Left renal cortex interstitium (tissue), 4 donors: Measurements from ENCODE around the gene GOLGA8B. TPM values are rescaled to one million over a fixed set of nuclear protein-coding genes. Genes with fewer than 3 reads are reported as not detected.
"Not testable (repeated sequence)": the region's sequence is repeated elsewhere in the genome, so short reads cannot be mapped to it uniquely, and the experiment has no call there.

Source experiments
- DNase-seq, 4 donors: peaks; one replicate each; pipeline ENCODE4 v3.0.0-alpha.2; 2013; ENCODE audit warnings: low read depth in 4 of 4, low spot score in 2 of 4, missing footprints in 1 of 4
- polyA plus RNA-seq, 4 donors: library from polyadenylated mRNA; unstranded; fragments of 120-200 nt; gene quantifications; one replicate each; pipeline ENCODE4 v1.2.1, GENCODE V29; 2013; ENCODE audit not compliant: insufficient read length in 4 of 4

Gene GOLGA8B
- polyA plus RNA-seq, 4 donors: 38.6 to 172 (median 97.3) TPM

DNA sequence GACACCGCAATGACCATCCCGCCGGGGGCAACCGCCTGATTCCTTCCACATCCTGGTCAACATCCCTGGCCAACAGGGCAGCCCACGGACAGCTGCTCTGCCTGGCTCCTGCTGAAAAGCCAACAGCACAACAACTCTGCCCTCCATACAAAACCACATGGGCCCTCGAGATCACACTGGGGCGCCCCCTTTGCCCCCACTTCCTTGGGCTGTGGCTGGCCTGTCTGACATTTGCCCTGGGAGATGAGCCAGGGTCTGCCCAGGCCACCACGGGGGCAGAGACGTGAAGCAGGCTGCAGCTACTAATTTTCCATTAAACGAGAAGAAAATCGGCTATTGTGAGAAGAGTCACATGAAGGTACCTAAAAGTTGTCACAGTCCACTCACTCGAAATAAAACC is 16.3 kb downstream of the GOLGA8B start:
- DNase-seq: not testable (repeated sequence)

DNA sequence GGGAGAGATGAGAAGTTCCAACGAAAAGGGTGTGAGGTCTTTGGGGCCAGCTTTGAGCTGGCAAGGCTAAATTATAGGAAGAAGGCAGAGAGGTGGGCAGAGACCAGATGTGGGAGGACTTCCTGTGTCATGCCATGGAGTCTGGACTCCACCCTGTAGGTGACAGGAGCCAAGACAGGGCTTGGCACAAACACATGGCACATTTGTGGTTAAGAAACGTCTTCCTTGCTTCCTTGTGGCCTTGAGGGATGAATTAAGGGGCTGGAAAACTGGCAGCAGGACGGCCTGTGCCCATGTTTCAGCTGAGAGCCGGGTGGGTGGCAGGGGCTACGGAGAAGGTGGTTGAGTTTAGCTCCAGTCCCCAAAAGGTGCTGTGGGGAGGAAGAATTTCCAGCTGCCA is 18.7 kb downstream of the GOLGA8B start:
- DNase-seq: not testable (repeated sequence)

- DNase-seq: not testable (repeated sequence)
These were observed 22.6 kb downstream of the GOLGA8B start for GRCh38 chr15:34560814-34561213.

- not testable (repeated sequence) for DNase-seq
These were observed 23.7 kb downstream of the GOLGA8B start for GRCh38 chr15:34559764-34560163.

DNA sequence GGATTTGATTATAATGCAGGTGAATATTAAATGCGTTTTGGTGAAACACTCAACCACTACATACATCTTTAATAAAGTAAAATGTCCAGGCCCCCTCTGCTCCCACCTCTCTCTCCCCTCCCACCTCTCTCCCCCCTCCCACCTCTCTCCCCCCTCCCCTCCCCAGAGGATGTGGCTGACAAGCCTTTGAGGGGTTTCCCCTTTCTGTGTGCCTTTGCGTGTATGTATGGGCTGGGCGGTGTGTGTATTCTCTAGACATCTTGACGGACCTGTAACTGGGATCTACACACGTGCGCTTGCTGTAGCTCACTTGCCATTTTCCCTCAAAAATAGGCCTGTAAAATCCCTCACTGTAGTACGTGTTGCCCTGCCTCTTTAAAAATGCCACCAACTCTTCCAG is 28.3 kb downstream of the GOLGA8B start:
- DNase-seq: not testable (repeated sequence)

DNA sequence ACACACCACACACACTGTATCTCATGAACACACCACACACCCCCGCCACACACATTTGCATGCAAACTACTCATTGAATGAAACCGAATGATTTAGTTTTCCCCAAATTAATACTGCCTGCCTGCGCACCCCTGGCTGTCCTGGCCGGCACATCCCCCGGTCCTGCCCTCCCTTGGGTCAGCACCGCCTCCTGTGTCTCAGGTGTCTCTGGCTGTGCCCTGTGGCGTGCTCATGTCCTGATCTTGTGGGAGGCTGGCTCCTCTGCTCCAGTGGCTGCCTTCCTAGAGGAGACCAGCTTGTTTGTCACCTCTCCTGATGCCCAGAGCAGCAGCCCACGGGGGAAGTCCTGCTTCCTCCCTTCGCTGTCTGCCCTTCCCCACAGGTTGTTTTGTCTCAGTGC is 28.7 kb downstream of the GOLGA8B start:
- not testable (repeated sequence) for DNase-seq

DNA sequence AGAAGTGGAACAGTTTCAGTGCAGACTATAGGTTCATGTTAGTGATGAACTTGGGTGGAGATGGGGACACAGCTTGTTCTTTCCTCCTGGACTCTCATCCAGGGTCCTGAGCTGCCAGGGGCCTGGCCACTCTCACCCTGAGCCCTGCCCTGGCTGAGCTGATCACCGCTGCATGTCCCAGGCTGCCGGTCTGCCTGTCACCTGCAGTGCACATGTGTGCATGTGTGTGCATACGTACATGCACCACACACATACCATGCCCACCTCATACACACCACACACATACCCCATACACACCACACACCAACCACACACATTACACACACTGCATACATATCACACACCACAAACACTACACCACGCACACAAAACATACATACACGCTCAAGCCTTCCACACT is 29.3 kb downstream of the GOLGA8B start:
- DNase-seq: not testable (repeated sequence)

- not testable (repeated sequence) for DNase-seq
These were observed 33.3 kb downstream of the GOLGA8B start for GRCh38 chr15:34550129-34550528.

DNA sequence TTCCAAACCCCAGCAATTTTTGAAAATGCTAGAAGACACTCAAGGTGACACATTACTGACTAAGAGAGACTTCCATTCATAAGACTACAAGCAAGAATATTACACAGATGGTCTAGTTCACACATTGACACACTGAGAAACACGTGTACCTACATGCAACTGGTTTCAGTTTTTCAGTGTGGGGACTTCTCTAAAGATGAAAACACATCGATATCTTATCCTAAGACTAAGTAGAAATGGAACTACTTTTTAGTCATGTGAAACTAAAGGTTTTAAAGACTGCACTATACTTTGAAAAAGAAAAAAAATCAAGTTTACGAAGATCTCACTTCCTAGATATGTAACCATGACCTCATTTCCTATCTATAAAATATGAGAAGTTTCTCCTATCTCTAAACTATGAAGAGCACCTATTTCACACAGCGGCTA is 34.1 kb downstream of the GOLGA8B start:
- DNase-seq: not testable (repeated sequence)

DNA sequence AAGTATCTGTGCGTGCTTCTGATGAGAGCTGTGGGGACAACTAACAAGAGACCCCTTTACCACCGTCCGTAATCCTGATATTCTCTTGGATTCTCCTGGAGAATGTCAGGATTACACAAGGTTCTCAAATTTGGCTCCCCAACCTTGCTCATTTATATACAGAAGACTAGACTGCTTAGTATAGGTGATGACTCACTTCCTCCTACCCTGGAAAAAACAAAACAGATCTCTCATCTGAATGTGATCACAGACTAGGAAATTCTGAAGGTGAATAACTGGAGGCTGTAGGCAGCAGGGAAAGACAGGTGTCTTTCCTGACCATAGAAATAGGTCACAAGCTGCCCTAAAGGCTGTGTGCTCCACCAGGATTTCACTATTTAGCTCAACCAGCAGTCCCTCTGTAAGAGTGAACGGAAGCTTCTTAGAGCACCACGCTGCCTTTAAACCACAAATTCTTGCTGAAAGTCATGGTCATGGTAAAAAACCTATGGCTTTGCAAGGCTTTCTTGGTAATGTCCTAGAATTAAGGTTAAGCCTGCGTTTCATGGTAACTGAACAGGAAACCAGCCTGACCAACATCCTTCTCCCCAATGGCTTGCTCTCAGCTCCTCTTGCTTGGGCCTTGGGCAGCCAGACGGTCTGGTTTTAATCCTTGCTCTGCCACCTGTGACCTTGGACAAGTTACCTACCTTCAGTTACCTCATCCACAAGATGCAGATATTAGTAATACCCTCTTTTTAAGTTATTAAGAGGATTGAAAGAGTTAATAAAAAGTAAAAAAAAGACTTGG is 39.4 kb downstream of the GOLGA8B start:
- not testable (repeated sequence) for DNase-seq

GRCh38 chr15:34535857-34536256 is 47.6 kb downstream of the GOLGA8B start:
- not testable (repeated sequence) for DNase-seq

Other genes with a start within 250 kb of the GOLGA8B start
- gene SLC12A6, start 245.9 kb downstream of the GOLGA8B start, polyA plus RNA-seq: 10 to 100 TPM; 16.6 to 29.3 (median 24.0) TPM
- 100 to 1,000 TPM; 117 to 152 (median 136) TPM for gene NOP10, start 240.5 kb downstream of the GOLGA8B start, polyA plus RNA-seq
- under 1 TPM in 2 of 4 donors, not detected in 2; 0.08 TPM for gene NUTM1, start 240.3 kb downstream of the GOLGA8B start, polyA plus RNA-seq
- 10 to 100 TPM; 31.0 to 56.7 (median 43.3) TPM for gene LPCAT4, start 216.5 kb downstream of the GOLGA8B start, polyA plus RNA-seq
- 100 to 1,000 TPM in 2 of 4 donors, 10 to 100 TPM in 2; 35.5 to 237 (median 84.1) TPM for gene GOLGA8A, start 145.8 kb downstream of the GOLGA8B start, polyA plus RNA-seq
- under 1 TPM in 1 of 4 donors, not detected in 3; 0.06 TPM for gene GJD2, start 171.3 kb upstream of the GOLGA8B start, polyA plus RNA-seq
- gene ACTC1, start 211.9 kb upstream of the GOLGA8B start, polyA plus RNA-seq: 1 to 10 TPM; 1.0 to 3.7 (median 1.4) TPM